Measurements from ENCODE around the gene ERRFI1.
"Not testable (repeated sequence)": the region's sequence is repeated elsewhere in the genome, so short reads cannot be mapped to it uniquely, and the experiment has no call there.

The ERRFI1 gene

GRCh38 chr1:7988576-7988975 is 37.5 kb downstream of the ERRFI1 start:
- no peak for DNase-seq (ENCODE audit: low read depth, low spot score)
- H3K4me3 ChIP-seq (ENCODE audit: low read length): no peak overlapping the region

- H3K4me3 ChIP-seq (ENCODE audit: low read length): no peak overlapping the region
- no peak for DNase-seq (ENCODE audit: low read depth, low spot score)
Observed at GRCh38 chr1:7987528-7987927, 38.6 kb downstream of the ERRFI1 start.

GRCh38 chr1:7985851-7986612 is 40.1 kb downstream of the ERRFI1 start:
- DNase-seq (ENCODE audit: low read depth, low spot score): no peak
- no peak overlapping the region for H3K4me3 ChIP-seq (ENCODE audit: low read length)

- DNase-seq (ENCODE audit: low read depth, low spot score): no peak
- no peak overlapping the region for H3K4me3 ChIP-seq (ENCODE audit: low read length)
Observed at GRCh38 chr1:7984811-7985210, 41.3 kb downstream of the ERRFI1 start.

GRCh38 chr1:7983086-7983778 is 42.9 kb downstream of the ERRFI1 start:
- H3K4me3 ChIP-seq (ENCODE audit: low read length): no peak overlapping the region
- DNase-seq (ENCODE audit: low read depth, low spot score): no peak

GRCh38 chr1:7980984-7981383 is 45.1 kb downstream of the ERRFI1 start:
- no peak overlapping the region for H3K4me3 ChIP-seq (ENCODE audit: low read length)
- DNase-seq (ENCODE audit: low read depth, low spot score): no peak

- DNase-seq (ENCODE audit: low read depth, low spot score): no peak
- H3K4me3 ChIP-seq (ENCODE audit: low read length): no peak overlapping the region
Observed at GRCh38 chr1:7975212-7975865, 50.8 kb downstream of the ERRFI1 start.

GRCh38 chr1:7973086-7973485 is 53.0 kb downstream of the ERRFI1 start:
- DNase-seq (ENCODE audit: low read depth, low spot score): no peak
- H3K4me3 ChIP-seq (ENCODE audit: low read length): no peak overlapping the region

GRCh38 chr1:7972285-7972684 is 53.8 kb downstream of the ERRFI1 start:
- no peak for DNase-seq (ENCODE audit: low read depth, low spot score)
- H3K4me3 ChIP-seq (ENCODE audit: low read length): no peak overlapping the region

- DNase-seq (ENCODE audit: low read depth, low spot score): no peak
- H3K4me3 ChIP-seq (ENCODE audit: low read length): no peak overlapping the region
Observed at GRCh38 chr1:7971024-7971423, 55.1 kb downstream of the ERRFI1 start.

- no peak overlapping the region for H3K4me3 ChIP-seq (ENCODE audit: low read length)
- DNase-seq (ENCODE audit: low read depth, low spot score): no peak
Observed at GRCh38 chr1:7970246-7970645, 55.9 kb downstream of the ERRFI1 start.

- no peak overlapping the region for H3K4me3 ChIP-seq (ENCODE audit: low read length)
- no peak for DNase-seq (ENCODE audit: low read depth, low spot score)
Observed at GRCh38 chr1:7967651-7968050, 58.5 kb downstream of the ERRFI1 start.

- DNase-seq (ENCODE audit: low read depth, low spot score): peak; percentile 15
- no peak overlapping the region for H3K4me3 ChIP-seq (ENCODE audit: low read length)
Observed at GRCh38 chr1:7967196-7967595, 58.9 kb downstream of the ERRFI1 start.

- DNase-seq (ENCODE audit: low read depth, low spot score): no peak
- no peak overlapping the region for H3K4me3 ChIP-seq (ENCODE audit: low read length)
Observed at GRCh38 chr1:7964476-7964875, 61.6 kb downstream of the ERRFI1 start.

- H3K4me3 ChIP-seq (ENCODE audit: low read length); DNase-seq (ENCODE audit: low read depth, low spot score): not testable (repeated sequence)
Observed at GRCh38 chr1:7963841-7964240, 62.3 kb downstream of the ERRFI1 start.

GRCh38 chr1:7963378-7963730 is 62.8 kb downstream of the ERRFI1 start:
- not testable (repeated sequence) for DNase-seq (ENCODE audit: low read depth, low spot score); H3K4me3 ChIP-seq (ENCODE audit: low read length)

- H3K4me3 ChIP-seq (ENCODE audit: low read length): peak overlapping the region; percentile 74
- DNase-seq (ENCODE audit: low read depth, low spot score): no peak
Observed at GRCh38 chr1:7962636-7963377, 63.3 kb downstream of the ERRFI1 start.

- DNase-seq (ENCODE audit: low read depth, low spot score): peak; percentile 6
Observed at GRCh38 chr1:7962014-7962335, 64.1 kb downstream of the ERRFI1 start.

More at GRCh38 chr1:7962014-7962335, 64.1 kb downstream of the ERRFI1 start:
- H3K4me3 ChIP-seq (ENCODE audit: low read length): peak overlapping the region; percentile 74

Data from Jurkat, Clone E6-1 (cell line).